Neural progenitor cell (in vitro differentiated cells): ENCODE measurements around the gene PYCR2. TPM values are rescaled to one million over a fixed set of nuclear protein-coding genes. Genes with fewer than 3 reads are reported as not detected.

Experiments
- DNase-seq: peaks from one replicate; pipeline ENCODE4 v3.0.0-alpha.2; 2016; ENCODE audit warnings: low spot score
- H2AFZ ChIP-seq: fragments of 200-600 bp; sonication (generic); replicated peaks from 2 replicates; pipeline ENCODE4 v1.6.1; 2016; ENCODE audit warnings: antibody characterized with exemption
- H3F3A ChIP-seq: fragments of 200-600 bp; sonication (generic); 2 replicates; pipeline ENCODE4 v1.6.1; 2016; ENCODE audit warnings: antibody characterized with exemption, low read depth
- H3K27ac ChIP-seq: fragments of 200-600 bp; sonication (generic); 2 replicates; pipeline ENCODE4 v1.5.1; 2016; ENCODE audit warnings: mild to moderate bottlenecking
- H3K27me3 ChIP-seq: fragments of 200-600 bp; sonication (generic); 2 replicates; pipeline ENCODE4 v1.6.1; 2016; ENCODE audit warnings: mild to moderate bottlenecking, moderate library complexity
- H3K36me3 ChIP-seq: fragments of 200-600 bp; sonication (generic); 2 replicates; pipeline ENCODE4 v1.5.1; 2016
- H3K4me1 ChIP-seq: fragments of 200-600 bp; sonication (generic); 2 replicates; pipeline ENCODE4 v1.6.1; 2016; ENCODE audit warnings: mixed run types
- H3K4me2 ChIP-seq: fragments of 200-600 bp; sonication (generic); 2 replicates; pipeline ENCODE4 v1.6.1; 2016
- H3K4me3 ChIP-seq: fragments of 200-600 bp; sonication (generic); 2 replicates; pipeline ENCODE4 v1.5.1; 2016
- H3K79me2 ChIP-seq: fragments of 200-600 bp; sonication (generic); 2 replicates; pipeline ENCODE4 v1.6.1; 2016; ENCODE audit warnings: low read depth
- H3K9ac ChIP-seq: fragments of 200-600 bp; sonication (generic); 2 replicates; pipeline ENCODE4 v1.6.1; 2016
- H3K9me3 ChIP-seq: fragments of 200-600 bp; sonication (generic); 2 replicates; pipeline ENCODE4 v1.5.1; 2016; ENCODE audit warnings: low read depth
- H4K20me1 ChIP-seq: fragments of 200-600 bp; sonication (generic); 2 replicates; pipeline ENCODE4 v1.6.1; 2016; ENCODE audit warnings: low read depth
- H3K27ac Mint-ChIP-seq: 3 replicates; pipeline ENCODE4 v1.8.0; 2021; ENCODE audit warnings: mixed read lengths
- H3K27me3 Mint-ChIP-seq: 2 replicates; pipeline ENCODE4 v1.8.0; 2022; ENCODE audit warnings: low read depth, mild to moderate bottlenecking, inconsistent platforms, moderate library complexity, mixed read lengths; ENCODE audit not compliant: insufficient read depth
- H3K36me3 Mint-ChIP-seq: 3 replicates; pipeline ENCODE4 v1.8.0; 2021; ENCODE audit warnings: mixed read lengths
- H3K4me1 Mint-ChIP-seq: 3 replicates; pipeline ENCODE4 v1.8.0; 2021; ENCODE audit warnings: mixed read lengths
- H3K4me3 Mint-ChIP-seq: 3 replicates; pipeline ENCODE4 v1.8.0; 2021; ENCODE audit warnings: mild to moderate bottlenecking, moderate library complexity, mixed read lengths
- H3K9me3 Mint-ChIP-seq: 3 replicates; pipeline ENCODE4 v1.8.0; 2020; ENCODE audit warnings: mixed read lengths
- EZH2 ChIP-seq: fragments of 200-600 bp; sonication (generic); IDR thresholded peaks from 2 replicates; pipeline ENCODE4 v1.6.1; 2017; ENCODE audit warnings: antibody characterized with exemption, mild to moderate bottlenecking, moderate library complexity
- EZH2phosphoT487 ChIP-seq: fragments of 200-600 bp; sonication (generic); IDR thresholded peaks from 2 replicates; pipeline ENCODE4 v1.6.1; 2017; ENCODE audit warnings: antibody characterized with exemption
- total RNA-seq: library from RNA; depleted of rRNA; stranded (reverse); fragments of >200 nt; gene quantifications from 2 replicates; pipeline ENCODE4 v1.2.3, GENCODE V29; 2015; ENCODE audit warnings: low replicate concordance
- TF ChIP-seq, protein P1 (sequence below): fragments of 200-600 bp; sonication (generic); IDR thresholded peaks from 2 replicates; pipeline ENCODE4 v1.5.1; 2017; ENCODE audit warnings: antibody characterized with exemption, mild to moderate bottlenecking

The PYCR2 gene
- total RNA-seq, 1 donor from 2014 or later: 23.8 TPM

DNA sequence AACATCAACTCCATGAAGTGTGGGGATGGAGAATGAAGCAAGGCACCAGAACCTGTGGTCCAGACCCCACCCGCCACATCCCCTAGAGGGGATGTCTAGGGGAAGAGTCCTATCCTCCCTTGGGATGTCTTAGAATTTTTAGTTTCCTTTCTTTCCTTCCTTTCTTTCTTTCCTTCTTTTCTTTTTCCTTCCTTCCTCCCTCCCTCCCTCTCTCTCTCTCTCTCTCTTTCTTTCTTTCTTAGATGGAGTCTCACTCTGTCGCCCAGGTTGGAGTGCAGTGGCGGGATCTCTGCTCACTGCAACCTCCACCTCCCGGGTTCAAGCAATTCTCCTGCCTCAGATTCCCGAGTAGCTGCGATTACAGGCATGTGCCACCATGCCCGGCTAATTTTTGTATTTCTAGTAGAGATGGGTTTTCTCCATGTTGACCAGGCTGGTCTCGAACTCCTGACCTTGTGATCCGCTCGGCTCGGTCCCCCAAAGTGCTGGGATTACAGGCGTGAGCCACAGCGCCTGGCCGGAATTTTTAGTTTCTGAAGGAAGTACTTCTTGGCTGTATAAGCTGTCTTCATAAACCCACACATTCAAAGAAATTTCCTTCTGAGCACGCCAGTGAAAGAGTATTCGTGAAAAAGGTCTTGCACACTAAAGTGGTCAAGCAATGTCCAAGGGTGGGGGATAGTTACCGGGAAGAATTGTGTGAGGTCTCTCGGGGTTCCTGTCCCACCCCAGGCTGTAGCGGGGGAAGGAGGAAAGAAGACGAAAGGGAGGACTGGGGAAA is 37.8 kb upstream of the PYCR2 start:
- no peak overlapping the region for H3K27ac Mint-ChIP-seq
- Histone ChIP-seq H3K9ac (no peak overlapping the region), H3K79me2 (no peaks in the 10 kb centered on the region), H4K20me1 (no peaks in the 10 kb centered on the region), H3F3A (no peaks in the 10 kb centered on the region), H3K27ac (no peak overlapping the region), H3K4me1 (no peaks in the 10 kb centered on the region), H3K36me3 (no peaks in the 10 kb centered on the region), H2AFZ (no peak overlapping the region), H3K4me3 (no peak overlapping the region), H3K9me3 (no peaks in the 10 kb centered on the region), H3K4me2 (no peak overlapping the region), H3K27me3 (peaks cover 8% of the 10 kb centered on the region)
- H3K36me3 Mint-ChIP-seq: no peaks in the 10 kb centered on the region
- H3K27me3 Mint-ChIP-seq: peaks cover 6% of the 10 kb centered on the region
- H3K9me3 Mint-ChIP-seq: no peaks in the 10 kb centered on the region
- no peak overlapping the region for H3K4me3 Mint-ChIP-seq
- H3K4me1 Mint-ChIP-seq: peaks cover 3% of the 10 kb centered on the region
- DNase-seq: no peak
- TF ChIP-seq, protein P1, sequence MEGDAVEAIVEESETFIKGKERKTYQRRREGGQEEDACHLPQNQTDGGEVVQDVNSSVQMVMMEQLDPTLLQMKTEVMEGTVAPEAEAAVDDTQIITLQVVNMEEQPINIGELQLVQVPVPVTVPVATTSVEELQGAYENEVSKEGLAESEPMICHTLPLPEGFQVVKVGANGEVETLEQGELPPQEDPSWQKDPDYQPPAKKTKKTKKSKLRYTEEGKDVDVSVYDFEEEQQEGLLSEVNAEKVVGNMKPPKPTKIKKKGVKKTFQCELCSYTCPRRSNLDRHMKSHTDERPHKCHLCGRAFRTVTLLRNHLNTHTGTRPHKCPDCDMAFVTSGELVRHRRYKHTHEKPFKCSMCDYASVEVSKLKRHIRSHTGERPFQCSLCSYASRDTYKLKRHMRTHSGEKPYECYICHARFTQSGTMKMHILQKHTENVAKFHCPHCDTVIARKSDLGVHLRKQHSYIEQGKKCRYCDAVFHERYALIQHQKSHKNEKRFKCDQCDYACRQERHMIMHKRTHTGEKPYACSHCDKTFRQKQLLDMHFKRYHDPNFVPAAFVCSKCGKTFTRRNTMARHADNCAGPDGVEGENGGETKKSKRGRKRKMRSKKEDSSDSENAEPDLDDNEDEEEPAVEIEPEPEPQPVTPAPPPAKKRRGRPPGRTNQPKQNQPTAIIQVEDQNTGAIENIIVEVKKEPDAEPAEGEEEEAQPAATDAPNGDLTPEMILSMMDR: no peak
- no peak for TF ChIP-seq EZH2
- no peak for TF ChIP-seq EZH2phosphoT487

DNA sequence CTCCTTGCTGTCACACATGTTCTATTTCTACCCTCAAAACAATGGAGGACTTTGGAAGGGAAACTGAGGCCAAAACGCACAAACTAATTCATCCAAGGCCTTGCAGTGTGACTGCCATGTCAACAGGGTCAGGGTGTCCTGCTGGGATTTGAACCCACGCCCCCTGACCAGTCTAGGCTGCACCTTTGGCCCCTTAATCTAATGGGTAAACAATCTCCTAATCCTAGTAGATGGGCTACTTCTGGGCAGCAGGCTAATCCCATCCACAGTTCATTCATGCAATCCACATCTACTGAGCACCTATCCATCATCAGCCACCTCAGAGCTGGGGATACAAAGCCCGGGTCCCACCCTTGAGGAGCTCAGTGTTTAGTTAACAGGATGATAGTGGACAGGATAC is 34.0 kb upstream of the PYCR2 start:
- Mint-ChIP-seq H3K9me3 (peaks cover 3% of the 10 kb centered on the region), H3K4me1 (peaks cover 3% of the 10 kb centered on the region), H3K4me3 (no peak overlapping the region), H3K27me3 (peaks cover 5% of the 10 kb centered on the region), H3K27ac (no peak overlapping the region), H3K36me3 (no peaks in the 10 kb centered on the region)
- Histone ChIP-seq H3K9ac (no peak overlapping the region), H3K79me2 (no peaks in the 10 kb centered on the region), H3K4me1 (no peaks in the 10 kb centered on the region), H3K4me2 (no peak overlapping the region), H3K27ac (no peak overlapping the region), H4K20me1 (no peaks in the 10 kb centered on the region), H3K27me3 (peaks cover 8% of the 10 kb centered on the region), H2AFZ (no peak overlapping the region), H3F3A (no peaks in the 10 kb centered on the region), H3K4me3 (no peak overlapping the region), H3K9me3 (no peaks in the 10 kb centered on the region), H3K36me3 (no peaks in the 10 kb centered on the region)
- TF ChIP-seq, protein P1: no peak
- TF ChIP-seq EZH2phosphoT487 (no peak), EZH2 (no peak)
- no peak for DNase-seq

DNA sequence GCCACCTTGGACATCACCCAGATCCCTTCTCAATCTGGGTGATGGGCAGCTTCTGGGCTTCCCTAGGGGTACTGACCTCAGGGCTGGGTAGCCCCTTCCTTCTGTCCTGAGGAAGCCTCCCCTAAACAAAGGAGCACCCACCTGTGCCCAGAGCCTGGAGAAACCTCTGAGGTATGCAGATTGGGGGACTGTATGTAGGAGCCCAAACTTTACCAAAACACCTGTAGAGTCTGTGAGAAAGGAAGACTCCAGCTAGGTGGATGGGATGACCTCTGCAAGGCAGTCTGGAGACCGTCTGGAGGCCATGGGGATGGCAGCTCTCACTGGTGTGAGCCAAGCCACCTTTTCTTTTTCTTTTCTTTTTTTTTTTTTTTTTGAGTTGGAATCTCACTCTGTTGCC is 30.7 kb upstream of the PYCR2 start:
- Histone ChIP-seq H3K4me2 (no peak overlapping the region), H3F3A (no peaks in the 10 kb centered on the region), H3K27me3 (no peaks in the 10 kb centered on the region), H3K9me3 (no peaks in the 10 kb centered on the region), H3K4me3 (no peak overlapping the region), H3K79me2 (no peaks in the 10 kb centered on the region), H3K27ac (no peak overlapping the region), H3K9ac (no peak overlapping the region), H4K20me1 (no peaks in the 10 kb centered on the region), H3K4me1 (no peaks in the 10 kb centered on the region), H3K36me3 (no peaks in the 10 kb centered on the region), H2AFZ (no peak overlapping the region)
- Mint-ChIP-seq H3K9me3 (peaks cover 3% of the 10 kb centered on the region), H3K4me1 (peaks cover 5% of the 10 kb centered on the region), H3K27me3 (peaks cover 5% of the 10 kb centered on the region), H3K36me3 (no peaks in the 10 kb centered on the region), H3K4me3 (no peak overlapping the region), H3K27ac (no peak overlapping the region)
- DNase-seq: no peak
- TF ChIP-seq, protein P1: no peak
- TF ChIP-seq EZH2 (no peak), EZH2phosphoT487 (no peak)
